K562 (cell line): ENCODE results near the gene ZNF467. TPM values are rescaled to one million over a fixed set of nuclear protein-coding genes. Genes with fewer than 3 reads are reported as not detected.

Experiments
- ASH1L ChIP-seq: fragments of 450-650 bp; IDR thresholded peaks from 2 replicates; pipeline ENCODE4 v1.6.1; 2018; ENCODE audit warnings: borderline replicate concordance, mild to moderate bottlenecking, low read depth; ENCODE audit not compliant: partially characterized antibody
- BACH1 ChIP-seq: fragments of 200-800 bp; sonication (Bioruptor generic); IDR thresholded peaks from 2 replicates; pipeline ENCODE4 v1.6.1; 2016; ENCODE audit warnings: missing genetic modification characterization, missing compliant biosample characterization
- BRF1 ChIP-seq: IDR thresholded peaks from 3 replicates; pipeline ENCODE4 v1.6.1; 2011; ENCODE audit warnings: borderline replicate concordance, mild to moderate bottlenecking; ENCODE audit not compliant: insufficient read length; ENCODE audit errors: extremely low read depth
- C11orf30 ChIP-seq: fragments of 450-650 bp; IDR thresholded peaks from 2 replicates; pipeline ENCODE4 v1.6.1; 2016; ENCODE audit warnings: low read depth, mild to moderate bottlenecking
- CHCHD3 ChIP-seq: fragments of 250-450 bp; sonication (Bioruptor Pico); IDR thresholded peaks from 2 replicates; pipeline ENCODE4 v2.1.2; 2022; ENCODE audit warnings: mild to moderate bottlenecking
- COPS2 ChIP-seq: fragments of 450-650 bp; conservative IDR thresholded peaks from 2 replicates; pipeline ENCODE4 v1.6.1; 2016; ENCODE audit warnings: mild to moderate bottlenecking, moderate library complexity
- CXXC5 ChIP-seq: fragments of 250-450 bp; sonication (Bioruptor Pico); IDR thresholded peaks from 2 replicates; pipeline ENCODE4 v1.8.0; 2022; ENCODE audit warnings: inconsistent platforms, mild to moderate bottlenecking, moderate library complexity
- HNRNPL ChIP-seq: fragments of 200-400 bp; formaldehyde crosslinking; IDR thresholded peaks from 2 replicates; pipeline ENCODE4 v1.6.1; 2017; ENCODE audit warnings: low read depth, mild to moderate bottlenecking, low read length
- HNRNPUL1 ChIP-seq: fragments of 200-400 bp; formaldehyde crosslinking; IDR thresholded peaks from 2 replicates; pipeline ENCODE4 v1.6.1; 2017; ENCODE audit warnings: low read length
- MYNN ChIP-seq, 2 experiments: sonication (generic); formaldehyde crosslinking in 1 of 2; IDR thresholded peaks; 2 replicates each; pipeline versions ENCODE4 v1.5.0 to v1.6.1; 2016 to 2020; ENCODE audit warnings: antibody characterized with exemption in 1 of 2, missing genetic modification reagents in 1 of 2
- NCOA4 ChIP-seq: fragments of 450-650 bp; IDR thresholded peaks from 2 replicates; pipeline ENCODE4 v1.6.1; 2018; ENCODE audit warnings: mild to moderate bottlenecking; ENCODE audit not compliant: partially characterized antibody
- NUFIP1 ChIP-seq: fragments of 450-650 bp; IDR thresholded peaks from 2 replicates; pipeline ENCODE4 v1.6.1; 2018; ENCODE audit not compliant: partially characterized antibody
- RBFOX2 ChIP-seq: fragments of 200-400 bp; formaldehyde crosslinking; IDR thresholded peaks from 2 replicates; pipeline ENCODE4 v1.6.1; 2017; ENCODE audit warnings: low read depth, mild to moderate bottlenecking, low read length, moderate library complexity
- RFX1 ChIP-seq: fragments of 450-650 bp; IDR thresholded peaks from 2 replicates; pipeline ENCODE4 v1.6.1; 2016; ENCODE audit warnings: mild to moderate bottlenecking, moderate library complexity
- SIN3A ChIP-seq, 2 experiments: fragments of 150-350 bp in 1 of 2; IDR thresholded peaks; 2 replicates each; pipeline ENCODE4 v1.6.1; 2011 to 2016; ENCODE audit warnings: borderline replicate concordance in 2 of 2, low read depth in 2 of 2, low read length in 2 of 2, mild to moderate bottlenecking in 2 of 2, moderate library complexity in 2 of 2; ENCODE audit not compliant: control insufficient read depth in 1 of 2
- STAG1 ChIP-seq: sonication (generic); formaldehyde crosslinking; IDR thresholded peaks from 2 replicates; pipeline ENCODE4 v1.5.0; 2020; ENCODE audit warnings: missing genetic modification reagents, borderline replicate concordance
- TAF9B ChIP-seq: fragments of 450-650 bp; IDR thresholded peaks from 2 replicates; pipeline ENCODE4 v1.6.1; 2018; ENCODE audit warnings: mild to moderate bottlenecking; ENCODE audit not compliant: partially characterized antibody
- TCF7 ChIP-seq: sonication (generic); IDR thresholded peaks from 2 replicates; pipeline ENCODE4 v1.6.1; 2016; ENCODE audit warnings: antibody characterized with exemption, borderline replicate concordance
- USF1 ChIP-seq: sonication (generic); formaldehyde crosslinking; IDR thresholded peaks from 2 replicates; pipeline ENCODE4 v1.9.0; 2022; ENCODE audit warnings: mild to moderate bottlenecking, missing genetic modification reagents
- ZKSCAN1 ChIP-seq: fragments of 150-350 bp; IDR thresholded peaks from 2 replicates; pipeline ENCODE4 v1.6.1; 2016; ENCODE audit warnings: low read depth, low read length
- ZNF174 ChIP-seq: fragments of 250-450 bp; sonication (Bioruptor Pico); IDR thresholded peaks from 2 replicates; pipeline ENCODE4 v1.4.0; 2020; ENCODE audit warnings: mild to moderate bottlenecking
- ZNF280B ChIP-seq: fragments of 250-450 bp; sonication (Bioruptor Pico); IDR thresholded peaks from 2 replicates; pipeline ENCODE4 v1.5.1; 2021; ENCODE audit warnings: mild to moderate bottlenecking
- ZNF592 ChIP-seq: fragments of 450-650 bp; IDR thresholded peaks from 2 replicates; pipeline ENCODE4 v1.6.1; 2017; ENCODE audit warnings: antibody characterized with exemption, mild to moderate bottlenecking
- ZNF696 ChIP-seq: fragments of 250-450 bp; sonication (Bioruptor Pico); conservative IDR thresholded peaks from 2 replicates; pipeline ENCODE4 v1.4.0; 2020; ENCODE audit warnings: mild to moderate bottlenecking, moderate library complexity
- ZNF717 ChIP-seq: fragments of 250-450 bp; sonication (Bioruptor Pico); IDR thresholded peaks from 2 replicates; pipeline ENCODE4 v1.5.0; 2021
- polyA plus RNA-seq, 8 experiments: library from polyadenylated mRNA; depleted of rRNA in 4 of 8; stranded (reverse) in 5 of 8; unstranded in 3 of 8; fragments of >200 nt; fragmentation: Nextera tagmentation in 2 of 8; fragmentation: Illumina TruSeq in 1 of 8; extraction: Ambion mirVana in 2 of 8; extraction: Trizol in 1 of 8; gene quantifications; 2 replicates each; pipeline versions ENCODE4 v1.2.1 to v1.2.3, GENCODE V29; 2011 to 2014; ENCODE audit warnings: inconsistent platforms in 1 of 8, missing spikeins in 1 of 8
- total RNA-seq, 7 experiments: library from RNA; depleted of rRNA in 6 of 7; stranded (reverse); fragments of >200 nt in 6 of 7; fragmentation: Illumina TruSeq in 2 of 7; extraction: Trizol in 2 of 7; gene quantifications; 2 replicates each; pipeline versions ENCODE4 v1.2.1 to v1.2.3, GENCODE V29; 2011 to 2021; ENCODE audit warnings: low replicate concordance in 1 of 7

ZNF467 gene
- total and polyA plus RNA-seq, 9 of the 15 experiments (the other 6 are each of a cell fraction or from before 2014, with no cell fraction given), result 0.32 to 14.2 (median 1.7) TPM

GRCh38 chr7:149771720-149772240 lies 1.6 kb downstream of the ZNF467 start (continued):
- TF ChIP-seq ZNF592, result no peak
- no peak for TF ChIP-seq TAF9B
- TF ChIP-seq RFX1, result no peak
- TF ChIP-seq HNRNPUL1, result no peak
- no peak; the same call in 1 of the 2 replicates for TF ChIP-seq MYNN (IDR thresholded peaks at IDR 0.05)
- no peak for TF ChIP-seq MYNN (CRISPR knock-in tag; IDR thresholded peaks at IDR 0.05)
- TF ChIP-seq BRF1, result no peak
- no peak for TF ChIP-seq C11orf30
- peak; percentile 73 for TF ChIP-seq CXXC5 (CRISPR knock-in tag)
- TF ChIP-seq ASH1L, result no peak
- no peak for TF ChIP-seq CHCHD3 (CRISPR knock-in tag)
- TF ChIP-seq RBFOX2, result peak; percentile 76
- TF ChIP-seq ZKSCAN1, result no peak; the same call in 1 of the 2 replicates
- TF ChIP-seq BACH1 (tag), result no peak
- TF ChIP-seq STAG1, result no peak
- TF ChIP-seq ZNF280B (CRISPR knock-in tag), result no peak
- no peak for TF ChIP-seq NUFIP1
- TF ChIP-seq COPS2, result no peak
- TF ChIP-seq SIN3A (IDR thresholded peaks at IDR 0.05; ENCODE audit: borderline replicate concordance in 2 of 2, control insufficient read depth in 1 of 2, low read depth in 2 of 2, low read length in 2 of 2), result peak in 1 of 2 experiments; percentile 47; a peak in 2 of 4 replicates
- no peak for TF ChIP-seq USF1 (CRISPR knock-in tag)
- TF ChIP-seq ZNF174 (CRISPR knock-in tag), result no peak
- TF ChIP-seq TCF7, result no peak; the same call in 1 of the 2 replicates
- no peak for TF ChIP-seq ZNF717 (CRISPR knock-in tag)
- no peak for TF ChIP-seq ZNF696 (CRISPR knock-in tag)
- 0 out of 2 replicates have a peak, but pooled peaks have one; percentile 55 for TF ChIP-seq HNRNPL
- TF ChIP-seq NCOA4, result no peak
